Hematopoietic multipotent progenitor cell treated with erythropoietin and hydrocortisone succinate and interleukin-3 and kit ligand, for 4 days (in vitro differentiated cells): Measurements from ENCODE around the gene FAM180A.
A peak's percentile ranks its signal among the peaks of the same experiment; 100 is the strongest.
"Not testable (repeated sequence)": the region's sequence is repeated elsewhere in the genome, so short reads cannot be mapped to it uniquely, and the experiment has no call there.

Source experiments
- DNase-seq: peaks from one replicate; pipeline ENCODE4 v3.0.0-alpha.2; 2015

Gene FAM180A

GRCh38 chr7:135770139-135770710, 21.6 kb upstream of the FAM180A start:
- DNase-seq: no peak

DNA sequence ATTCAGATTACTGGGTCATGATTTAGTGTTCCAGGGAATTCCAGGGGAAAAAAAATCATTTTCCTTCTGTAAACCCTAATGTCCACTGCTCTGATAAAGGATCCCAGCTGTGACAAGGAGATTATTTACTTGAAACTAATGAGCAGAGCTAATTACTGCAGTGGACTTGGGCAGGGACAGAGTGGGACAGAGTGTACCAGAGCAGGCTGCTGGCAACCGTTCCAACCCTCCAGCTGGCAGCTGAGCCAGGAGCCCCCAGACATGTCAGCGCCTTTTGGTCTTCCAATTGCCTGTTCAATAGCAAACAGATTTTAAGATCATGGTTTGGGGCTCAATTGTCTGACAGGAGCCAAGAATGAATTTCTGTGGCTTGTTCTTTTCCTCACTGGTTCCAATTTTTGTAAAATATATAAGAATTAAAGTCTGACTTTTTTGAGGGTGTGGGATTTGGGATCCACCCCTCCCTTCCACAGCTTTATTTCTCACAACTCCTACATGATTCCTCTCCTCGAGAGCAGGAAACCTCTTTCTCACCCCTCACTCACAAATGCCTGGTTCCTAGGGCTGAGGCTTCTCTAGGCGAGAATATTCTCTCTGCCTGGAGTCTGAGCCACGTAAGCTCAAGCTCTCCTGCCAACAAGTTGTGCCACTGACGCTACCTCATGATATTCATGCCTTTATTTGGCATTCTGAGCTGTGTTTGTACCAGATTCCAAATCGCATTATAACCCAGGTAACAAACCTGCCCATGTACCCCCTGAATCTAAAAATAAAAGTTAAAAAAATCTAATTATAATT, 20.6 kb upstream of the FAM180A start:
- DNase-seq: no peak

GRCh38 chr7:135768467-135768866, 19.9 kb upstream of the FAM180A start:
- DNase-seq: no peak

GRCh38 chr7:135768064-135768463, 19.5 kb upstream of the FAM180A start:
- no peak for DNase-seq

GRCh38 chr7:135763261-135763660, 14.6 kb upstream of the FAM180A start:
- DNase-seq: no peak

GRCh38 chr7:135761751-135762488, 13.3 kb upstream of the FAM180A start:
- DNase-seq: peak; percentile 31

DNA sequence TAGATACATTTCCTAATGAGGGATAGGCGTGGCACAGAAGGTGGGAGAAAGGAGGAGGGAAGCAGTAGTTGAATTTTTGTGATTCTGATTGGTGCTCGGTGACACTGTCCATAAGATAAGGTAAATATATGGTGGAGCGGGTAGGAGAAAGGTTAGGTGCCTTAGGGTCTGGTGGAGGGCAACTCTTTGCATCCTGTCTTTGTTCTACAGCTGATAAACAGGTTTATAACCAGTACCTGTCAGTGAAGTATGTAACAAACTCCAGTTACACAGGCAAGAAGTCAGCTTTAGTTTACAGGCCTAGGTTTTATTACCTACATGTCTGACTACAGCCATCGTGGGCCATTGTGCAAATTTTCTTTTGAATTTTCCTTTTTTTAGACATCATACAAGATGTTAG, 10.9 kb upstream of the FAM180A start:
- no peak for DNase-seq

- peak; percentile 11 for DNase-seq
Observed at GRCh38 chr7:135758531-135758932, 9.9 kb upstream of the FAM180A start.

DNA sequence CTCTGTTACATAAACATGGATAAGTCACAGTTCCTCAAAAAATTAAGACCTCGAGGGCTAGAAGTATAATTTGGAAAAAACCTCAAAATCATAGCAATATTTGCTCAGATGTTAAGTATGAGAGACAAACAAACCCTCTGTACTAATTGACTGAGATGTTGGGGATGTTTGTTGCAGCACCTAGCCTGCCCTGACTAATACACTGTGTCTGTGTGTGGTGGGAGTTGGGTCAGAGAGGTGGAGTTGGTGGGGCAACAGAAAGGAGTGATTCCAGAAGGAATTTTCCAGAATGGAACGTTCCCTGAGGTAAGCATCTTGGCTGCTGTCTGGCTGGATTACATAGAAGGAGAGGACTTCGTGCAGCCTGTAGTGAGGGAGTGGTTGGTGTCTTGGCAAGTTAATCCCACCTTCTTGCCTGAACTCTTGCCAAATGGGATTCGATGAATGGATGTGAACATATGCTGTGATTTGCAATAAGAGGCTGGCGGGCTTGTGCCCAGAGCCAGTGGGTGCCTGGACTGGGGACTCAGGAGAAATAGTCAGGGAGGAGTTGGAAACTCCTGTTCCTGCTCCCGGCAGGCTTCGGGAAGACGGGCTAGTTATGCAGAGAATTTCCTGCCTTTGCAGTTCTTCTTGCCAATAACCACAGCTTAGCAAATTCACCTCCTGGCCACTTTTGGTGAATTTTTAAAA, 9.3 kb upstream of the FAM180A start:
- DNase-seq: no peak

GRCh38 chr7:135756191-135756590, 7.6 kb upstream of the FAM180A start:
- peak; percentile 68 for DNase-seq

GRCh38 chr7:135755351-135755753, 6.7 kb upstream of the FAM180A start:
- DNase-seq: no peak

- DNase-seq: no peak
Observed at GRCh38 chr7:135753616-135754413, 5.2 kb upstream of the FAM180A start.

GRCh38 chr7:135747366-135747765, 1.2 kb downstream of the FAM180A start:
- DNase-seq: no peak

DNA sequence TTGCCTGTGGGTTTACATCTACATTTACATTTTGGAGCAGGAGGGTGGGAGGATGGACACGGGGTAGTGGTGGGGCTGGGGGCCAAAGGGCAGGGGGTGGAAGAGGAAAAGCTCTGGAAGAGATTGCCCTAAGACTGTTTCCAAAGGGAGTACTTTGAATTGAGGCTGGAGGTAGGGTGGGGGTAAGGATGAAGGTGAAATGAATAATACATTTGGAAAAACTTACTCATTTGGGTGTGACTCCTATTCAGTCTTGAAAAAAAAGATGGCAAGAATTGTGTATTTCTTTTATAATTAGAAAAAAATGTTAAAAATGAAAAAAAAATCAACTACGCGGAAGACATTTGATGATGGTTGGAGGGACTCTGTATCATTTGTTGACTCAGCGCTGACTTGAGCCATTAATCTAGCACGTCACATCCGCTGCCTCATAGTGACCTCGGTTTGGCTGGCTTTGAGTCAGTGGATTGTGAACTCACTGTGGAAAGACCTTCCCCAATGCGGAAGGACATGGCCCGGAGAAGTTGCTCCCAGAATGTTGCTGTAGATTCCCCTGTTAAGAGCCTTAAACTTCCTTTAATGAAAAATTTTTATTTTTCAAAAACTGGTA, 2.8 kb downstream of the FAM180A start:
- no peak for DNase-seq

DNA sequence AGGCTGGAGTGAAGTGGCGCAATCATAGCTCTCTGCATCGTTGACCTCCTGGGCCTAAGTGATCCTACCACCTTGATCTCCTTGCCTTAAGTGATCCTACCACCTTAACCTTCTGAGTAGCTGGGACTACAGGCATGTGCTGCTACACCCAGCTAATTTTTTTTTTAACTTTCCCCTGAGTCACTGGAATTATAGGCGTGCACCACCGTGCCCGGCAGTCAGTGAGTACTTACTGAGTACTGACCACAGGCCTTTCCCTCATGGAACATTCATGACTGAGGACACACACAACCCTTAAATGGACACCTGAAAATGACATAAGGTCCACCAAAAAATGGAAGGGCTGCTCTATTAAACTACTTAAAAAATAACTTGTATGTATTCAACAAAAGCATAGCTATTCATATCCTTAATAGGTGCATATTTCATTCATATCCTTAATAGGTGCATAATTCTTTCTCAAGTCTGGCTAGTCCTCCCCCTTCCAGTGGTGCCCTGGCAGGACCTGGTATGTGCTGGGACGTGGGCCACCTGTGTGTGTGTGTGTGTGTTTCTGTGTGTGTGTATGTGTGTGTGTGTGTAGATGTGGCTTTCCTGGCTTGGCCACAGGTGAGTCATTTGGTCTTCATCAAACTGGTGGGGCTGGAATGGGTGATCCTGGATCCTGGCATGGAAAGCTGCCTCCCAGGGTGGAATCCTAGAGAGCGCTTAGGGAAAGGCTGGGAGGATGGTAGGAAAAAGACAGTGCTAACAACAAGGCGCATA, 3.5 kb downstream of the FAM180A start:
- DNase-seq: no peak

GRCh38 chr7:135743907-135744731, 4.5 kb downstream of the FAM180A start:
- no peak for DNase-seq

- no peak for DNase-seq
Observed at GRCh38 chr7:135742371-135742770, 6.2 kb downstream of the FAM180A start.

- no peak for DNase-seq
Observed at GRCh38 chr7:135741905-135742304, 6.7 kb downstream of the FAM180A start.

DNA sequence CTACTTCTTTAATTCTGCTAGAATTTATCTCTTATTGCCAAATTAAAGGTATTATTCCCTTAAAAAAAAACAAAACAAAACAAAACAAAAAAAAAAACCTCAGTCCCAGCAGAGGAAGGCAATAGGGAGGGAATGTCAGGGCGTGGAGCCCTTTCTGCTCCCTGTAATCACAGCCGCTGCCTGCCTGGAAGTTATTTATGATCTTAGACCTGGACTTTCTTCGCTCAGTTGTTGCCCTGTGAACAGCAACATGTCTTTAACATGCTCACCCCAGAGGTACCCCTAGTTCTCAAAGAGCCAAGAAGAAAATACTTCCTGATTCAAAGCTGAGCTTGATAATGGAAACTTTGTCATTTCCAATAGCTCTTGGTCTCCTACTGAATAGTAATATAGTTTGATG, 7.7 kb downstream of the FAM180A start:
- no peak for DNase-seq

DNA sequence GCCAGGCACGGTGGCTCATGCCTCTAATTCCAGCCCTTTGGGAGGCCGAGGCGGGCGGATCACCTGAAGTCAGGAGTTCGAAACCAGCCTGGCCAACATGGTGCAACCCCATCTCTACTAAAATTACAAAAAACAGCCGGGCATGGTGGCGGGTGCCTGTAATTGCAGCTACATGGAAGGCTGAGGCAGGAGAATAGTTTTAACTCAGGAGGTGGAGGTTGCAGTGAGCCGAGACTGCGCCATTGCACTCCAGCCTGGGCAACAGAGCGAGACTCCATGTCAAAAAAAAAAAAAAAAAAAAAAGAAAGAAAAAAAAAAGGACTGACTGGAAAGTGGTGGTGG, 11.3 kb downstream of the FAM180A start:
- not testable (repeated sequence) for DNase-seq
